Choroid plexus epithelial cell (primary cell): ENCODE measurements around the gene MOCS2.

Source experiments
- DNase-seq: peaks from one replicate; pipeline ENCODE4 v3.0.0-alpha.2; 2010; ENCODE audit warnings: low read depth
- H3K4me3 ChIP-seq: 2 replicates; pipeline ENCODE4 v1.5.1; 2011; ENCODE audit warnings: low read depth, mild to moderate bottlenecking, control low read depth, low read length, moderate library complexity
- TF ChIP-seq, protein P1 (sequence below): conservative IDR thresholded peaks from 2 replicates; pipeline ENCODE4 v1.5.1; 2011; ENCODE audit warnings: low read depth, mild to moderate bottlenecking, control low read depth, inconsistent platforms, low read length, moderate library complexity

Gene MOCS2, protein sequence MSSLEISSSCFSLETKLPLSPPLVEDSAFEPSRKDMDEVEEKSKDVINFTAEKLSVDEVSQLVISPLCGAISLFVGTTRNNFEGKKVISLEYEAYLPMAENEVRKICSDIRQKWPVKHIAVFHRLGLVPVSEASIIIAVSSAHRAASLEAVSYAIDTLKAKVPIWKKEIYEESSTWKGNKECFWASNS

DNA sequence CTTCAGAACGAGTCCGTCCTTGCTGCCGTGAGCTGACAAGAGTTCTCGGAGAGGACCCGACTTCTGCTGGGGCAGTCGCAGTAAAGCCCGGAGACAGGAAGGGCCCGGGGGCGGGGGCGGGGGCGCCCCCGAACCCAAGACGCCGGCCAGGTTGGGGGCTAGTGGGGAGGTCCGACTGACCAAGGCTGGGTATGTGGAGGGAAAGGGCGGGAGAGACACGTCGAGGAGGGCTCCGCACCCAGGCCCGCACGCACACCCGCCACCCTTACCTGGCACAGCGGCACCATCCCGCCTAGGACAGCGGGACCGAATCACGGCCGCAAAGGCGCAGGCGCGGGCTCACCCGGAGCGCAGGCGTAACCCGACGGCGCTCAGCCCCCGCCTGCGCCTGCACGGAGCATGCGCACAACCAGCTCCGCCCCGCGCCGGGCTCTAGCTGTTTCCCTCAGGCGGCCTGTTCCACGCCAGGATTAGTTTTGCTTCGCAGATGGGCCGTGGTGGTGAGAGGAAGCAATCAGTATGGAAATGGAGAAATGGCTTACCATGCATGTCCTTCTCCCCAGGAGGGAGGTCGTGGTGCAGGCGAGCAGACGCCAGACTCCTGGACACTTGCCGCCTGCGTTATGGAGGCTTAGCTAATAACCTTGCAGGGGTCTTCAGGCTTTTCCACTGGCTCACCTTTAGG, at the start of gene MOCS2:
Gene MOCS2 (minus strand): TSS at position 315 of the 685 bp plus-strand sequence. CDS start 2,583 bp downstream, outside the sequence.
- TF ChIP-seq, protein P1, sequence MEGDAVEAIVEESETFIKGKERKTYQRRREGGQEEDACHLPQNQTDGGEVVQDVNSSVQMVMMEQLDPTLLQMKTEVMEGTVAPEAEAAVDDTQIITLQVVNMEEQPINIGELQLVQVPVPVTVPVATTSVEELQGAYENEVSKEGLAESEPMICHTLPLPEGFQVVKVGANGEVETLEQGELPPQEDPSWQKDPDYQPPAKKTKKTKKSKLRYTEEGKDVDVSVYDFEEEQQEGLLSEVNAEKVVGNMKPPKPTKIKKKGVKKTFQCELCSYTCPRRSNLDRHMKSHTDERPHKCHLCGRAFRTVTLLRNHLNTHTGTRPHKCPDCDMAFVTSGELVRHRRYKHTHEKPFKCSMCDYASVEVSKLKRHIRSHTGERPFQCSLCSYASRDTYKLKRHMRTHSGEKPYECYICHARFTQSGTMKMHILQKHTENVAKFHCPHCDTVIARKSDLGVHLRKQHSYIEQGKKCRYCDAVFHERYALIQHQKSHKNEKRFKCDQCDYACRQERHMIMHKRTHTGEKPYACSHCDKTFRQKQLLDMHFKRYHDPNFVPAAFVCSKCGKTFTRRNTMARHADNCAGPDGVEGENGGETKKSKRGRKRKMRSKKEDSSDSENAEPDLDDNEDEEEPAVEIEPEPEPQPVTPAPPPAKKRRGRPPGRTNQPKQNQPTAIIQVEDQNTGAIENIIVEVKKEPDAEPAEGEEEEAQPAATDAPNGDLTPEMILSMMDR, result no peak
- DNase-seq, result peak; percentile 93
- peak within 1 kb of the TSS; percentile 90 for H3K4me3 ChIP-seq

DNA sequence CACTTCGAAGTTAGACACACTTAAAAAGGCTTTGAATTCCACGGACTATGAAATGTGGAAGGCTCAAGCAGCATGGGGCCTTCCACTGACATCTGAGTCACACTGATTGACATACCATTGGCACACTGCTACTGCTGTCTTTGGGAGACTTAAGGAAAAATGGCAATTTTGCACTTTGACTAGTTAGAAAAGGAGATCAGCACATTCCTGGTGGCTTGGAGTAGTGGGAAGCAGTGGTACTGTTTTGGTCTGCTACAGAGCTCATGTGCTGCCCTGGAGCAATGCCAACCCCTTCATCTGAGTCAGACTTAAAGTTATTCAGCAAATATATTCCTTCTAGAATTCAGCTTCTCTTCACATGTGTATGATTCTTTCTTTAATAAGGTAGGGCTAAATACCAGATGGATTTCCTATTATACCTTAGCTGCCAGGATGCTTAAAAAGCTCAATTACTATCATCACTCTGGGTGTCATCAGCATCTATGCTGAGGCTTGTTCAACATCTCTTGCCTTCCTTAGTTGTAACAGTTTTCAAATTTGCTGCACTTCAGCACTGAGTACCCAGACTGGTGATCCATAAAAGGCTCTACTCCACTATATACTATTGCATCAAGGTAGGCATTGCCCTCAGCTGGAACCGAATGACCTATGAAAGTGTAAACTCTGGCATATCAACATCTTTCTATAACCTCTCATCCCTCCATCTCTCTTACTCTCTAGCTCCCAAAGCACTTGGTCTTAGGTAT, 42.3 kb upstream of the MOCS2 start:
- TF ChIP-seq, protein P1, result no peak
- peak; percentile 98 for DNase-seq
- no peak overlapping the region for H3K4me3 ChIP-seq

DNA sequence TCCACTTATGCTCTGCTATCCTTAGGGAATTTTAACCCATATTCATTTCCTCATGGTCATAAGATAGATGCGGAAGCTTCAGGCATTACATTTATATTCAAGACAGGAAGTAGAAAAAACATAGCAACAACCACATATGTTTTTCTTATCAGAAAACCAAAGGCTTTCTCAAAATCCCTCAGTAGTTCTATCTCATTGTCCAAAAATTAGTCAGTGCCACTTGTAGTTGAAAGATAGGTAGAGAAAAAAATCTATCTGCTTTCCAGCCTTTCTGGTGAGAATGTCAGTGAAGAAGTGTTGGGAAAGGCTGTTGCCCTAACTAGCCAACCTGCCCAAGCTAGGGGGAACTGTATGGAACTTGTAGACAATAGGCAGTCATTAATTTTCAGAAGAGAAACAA, 23.5 kb upstream of the MOCS2 start:
- DNase-seq, result no peak
- H3K4me3 ChIP-seq, result no peak overlapping the region
- TF ChIP-seq, protein P1, result no peak

DNA sequence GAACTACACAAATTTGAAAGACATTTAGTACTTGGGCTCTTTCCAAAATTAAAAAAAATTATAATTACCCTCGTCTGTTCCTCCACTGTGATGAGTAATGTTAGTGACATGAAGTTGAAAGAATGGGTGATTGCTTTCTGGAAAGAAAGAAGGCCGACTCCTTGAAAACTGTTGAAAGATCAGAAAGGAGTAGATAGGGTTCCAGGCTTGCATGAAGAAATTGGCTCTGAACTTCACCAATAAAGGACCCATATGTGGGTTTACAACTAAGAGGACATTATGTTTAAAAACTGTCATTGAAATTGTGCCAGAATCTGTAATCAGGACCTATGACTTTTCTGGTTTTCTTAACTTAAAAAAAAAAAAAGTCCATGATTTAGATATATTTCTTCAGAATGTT, 20.7 kb upstream of the MOCS2 start:
- H3K4me3 ChIP-seq, result no peak overlapping the region
- peak; percentile 47 for DNase-seq
- TF ChIP-seq, protein P1, result no peak

DNA sequence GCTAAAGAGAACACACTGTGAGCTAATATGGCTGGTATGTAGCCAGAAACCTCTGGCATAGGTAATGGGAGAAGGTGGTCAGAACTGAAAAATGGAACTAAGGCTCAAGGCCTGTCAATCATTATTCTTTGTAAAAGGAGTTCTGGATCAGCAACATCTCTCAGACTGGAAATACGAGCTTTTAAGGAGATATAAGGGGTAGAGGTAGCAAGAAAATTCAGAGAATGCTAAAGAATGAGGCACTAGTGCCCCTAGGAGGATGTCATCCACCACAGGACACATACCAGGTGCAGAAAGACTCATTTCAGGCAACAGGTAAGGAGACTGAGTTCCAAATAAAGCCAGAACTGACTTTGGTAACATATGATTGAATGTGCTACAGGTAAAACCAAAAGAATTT, 18.9 kb upstream of the MOCS2 start:
- TF ChIP-seq, protein P1, result no peak
- DNase-seq, result no peak
- H3K4me3 ChIP-seq, result no peak overlapping the region

DNA sequence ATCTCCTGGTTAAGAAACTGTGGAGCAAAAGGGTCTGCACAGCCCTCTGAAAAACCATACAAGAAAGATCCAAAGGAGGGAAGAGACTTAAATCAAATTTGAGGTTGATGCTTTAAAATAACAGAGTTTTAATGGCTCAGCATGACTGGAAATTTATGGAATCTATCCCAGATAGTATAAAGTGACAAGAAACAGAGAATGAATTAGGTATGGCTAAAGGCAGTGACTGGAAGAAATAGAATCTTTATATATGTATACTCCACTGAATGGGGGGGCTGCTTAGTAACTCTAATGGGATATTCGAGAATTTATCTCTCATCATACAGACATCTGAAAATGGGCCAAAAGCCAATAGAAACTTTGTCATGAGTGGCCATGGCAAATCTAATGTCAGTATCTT, 17.6 kb upstream of the MOCS2 start:
- H3K4me3 ChIP-seq, result no peak overlapping the region
- TF ChIP-seq, protein P1, result no peak
- DNase-seq, result no peak
